NCI-H226 (cell line): ENCODE results near the gene ARAP1.
A peak's percentile ranks its signal among the peaks of the same experiment; 100 is the strongest.

ENCODE experiments used
- DNase-seq: peaks from one replicate; pipeline ENCODE4 v3.0.0-alpha.2; 2015

Gene ARAP1

DNA sequence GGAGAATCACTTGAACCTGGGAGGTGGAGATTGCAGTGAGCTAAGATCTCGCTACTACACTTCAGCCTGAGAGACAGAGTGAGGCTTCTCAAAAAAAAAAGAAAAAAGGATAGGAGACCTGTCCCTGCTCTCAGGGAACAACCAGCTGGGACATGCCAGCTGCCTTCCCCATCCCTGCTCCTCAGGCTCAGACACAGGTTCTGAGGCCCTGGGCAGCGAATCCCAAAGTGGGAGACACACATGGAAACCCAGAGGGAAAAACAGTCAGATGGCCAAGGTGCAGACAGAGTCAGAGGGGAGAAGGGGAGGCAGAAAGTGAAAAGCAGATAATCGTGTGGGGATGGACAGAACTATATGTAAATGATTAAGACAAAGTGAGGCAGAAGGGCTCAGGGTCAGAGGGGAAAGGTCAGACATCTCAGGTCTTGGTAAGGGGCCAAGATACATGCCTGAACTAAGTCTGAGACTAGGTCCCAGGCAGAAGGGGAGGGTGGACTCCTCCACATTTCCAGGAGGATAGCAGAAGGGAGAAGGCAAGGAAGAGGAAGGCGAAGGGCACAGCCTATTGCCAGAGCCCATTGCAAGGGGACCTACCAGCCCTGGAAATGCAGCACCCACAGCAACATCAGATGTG, 27.4 kb upstream of the ARAP1 start:
- no peak for DNase-seq

DNA sequence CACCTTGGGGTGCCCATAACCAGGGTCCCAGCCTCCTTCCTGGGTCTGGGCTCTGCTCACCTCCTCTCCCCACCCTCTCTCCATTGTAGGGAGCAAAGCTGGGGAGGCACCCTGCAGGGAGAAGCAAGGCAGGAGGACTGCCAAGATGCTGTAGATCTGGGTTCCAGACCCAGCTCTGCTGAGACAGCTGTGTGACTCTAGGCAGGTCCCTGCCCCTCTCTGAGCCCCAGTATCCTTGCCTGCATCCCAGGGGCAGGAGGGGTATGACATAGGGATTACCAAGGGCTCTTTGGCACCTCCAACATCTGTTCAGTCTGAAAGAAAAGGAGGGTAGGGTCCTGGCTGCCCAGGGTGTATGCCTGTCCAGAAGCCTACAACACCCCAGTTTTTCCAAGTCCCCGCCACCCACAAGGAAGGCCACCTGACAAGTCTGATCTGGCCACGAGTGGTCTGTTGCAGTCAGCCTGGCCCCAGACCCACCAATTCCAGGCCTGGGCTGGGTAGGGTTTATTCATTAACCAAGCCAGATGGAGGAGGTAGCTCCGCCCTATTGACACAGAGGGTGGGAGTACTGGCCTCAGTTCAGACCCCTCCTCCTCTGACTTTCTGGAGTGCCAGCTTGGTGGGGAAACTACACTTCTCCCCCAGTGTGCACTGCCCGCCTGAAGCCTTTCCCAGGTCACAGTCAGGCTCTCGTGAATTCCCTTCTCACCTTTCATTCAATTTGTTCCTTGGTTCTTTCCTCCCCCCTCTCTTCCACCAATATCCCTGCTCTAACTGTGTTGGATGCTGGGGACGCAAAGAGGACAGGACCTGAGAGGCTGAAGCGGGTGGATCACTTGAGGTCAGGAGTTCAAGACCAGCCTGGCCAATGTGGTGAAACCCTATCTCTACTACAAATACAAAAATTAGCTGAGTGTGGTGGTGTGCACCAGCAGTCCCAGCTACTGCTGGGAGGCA, 26.6 kb upstream of the ARAP1 start:
- no peak for DNase-seq

DNA sequence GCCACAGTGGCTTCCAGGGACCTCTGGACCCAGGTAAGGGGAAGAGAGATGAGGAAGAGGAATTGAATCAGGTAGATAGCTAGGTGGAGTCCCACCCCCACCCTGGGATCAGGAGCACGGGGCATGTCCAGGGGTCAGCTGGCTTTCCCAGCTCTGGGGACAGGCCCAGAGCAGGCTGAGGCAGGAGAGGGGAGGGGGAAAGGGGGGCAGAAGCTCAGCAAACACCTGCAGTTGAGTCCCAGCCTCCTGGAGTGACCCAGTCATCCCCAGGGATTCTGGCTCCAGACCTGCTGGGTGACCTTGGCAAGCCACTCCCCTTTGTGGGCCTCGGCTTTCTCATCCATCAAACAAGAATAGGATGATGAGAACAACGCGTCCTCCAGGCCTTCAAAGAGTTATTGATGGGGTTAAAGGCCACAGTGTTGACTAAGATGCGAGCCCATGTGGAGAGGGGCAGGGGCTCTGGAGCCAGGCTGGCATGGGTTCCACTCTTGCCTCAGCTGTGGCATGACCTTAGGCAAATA, 25.6 kb upstream of the ARAP1 start:
- DNase-seq = no peak

DNA sequence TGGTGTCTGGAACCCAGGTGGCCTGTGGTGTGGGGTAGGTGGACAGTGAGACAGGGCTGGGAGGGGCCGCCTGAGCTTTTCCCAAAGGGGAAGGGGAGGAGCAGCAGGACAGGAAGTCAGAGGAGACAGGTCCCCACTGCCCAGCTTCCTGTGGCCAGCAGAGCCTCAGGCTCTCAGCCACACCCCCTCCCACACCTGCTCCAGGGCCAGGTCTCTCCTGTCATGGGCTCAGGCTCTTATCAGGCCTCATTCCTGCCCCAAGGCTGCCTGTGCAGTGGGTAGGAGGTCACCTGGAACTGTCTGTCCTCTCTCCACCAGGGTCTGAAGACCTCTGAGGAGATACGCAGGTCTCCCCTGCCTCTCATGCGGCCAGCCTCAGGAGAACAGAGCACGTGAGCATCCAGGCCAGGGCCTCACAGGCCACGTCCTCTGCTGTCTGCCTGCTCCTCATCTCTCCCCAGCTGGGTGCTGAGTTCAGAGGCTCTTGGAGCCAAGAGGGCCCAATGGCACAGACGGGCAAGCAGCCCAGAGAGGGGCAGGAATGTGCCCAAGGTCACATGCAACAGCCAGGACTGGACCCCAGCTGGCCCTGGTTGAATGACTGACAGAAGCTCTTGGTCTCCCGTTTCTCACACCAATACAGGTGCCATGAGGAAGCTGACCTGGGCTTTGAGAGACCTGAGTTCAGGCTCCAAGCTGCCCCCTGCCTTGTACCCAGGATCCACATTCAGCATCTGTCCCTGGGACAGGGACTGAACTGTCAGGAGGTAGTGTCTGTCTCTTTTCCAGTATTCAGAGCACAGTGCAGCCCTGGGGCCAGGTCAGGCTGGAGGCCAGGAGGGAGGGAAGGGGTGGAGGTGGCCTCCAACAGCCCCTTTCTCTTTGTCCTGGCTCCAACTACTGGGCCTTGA, 24.9 kb upstream of the ARAP1 start:
- DNase-seq = no peak

DNA sequence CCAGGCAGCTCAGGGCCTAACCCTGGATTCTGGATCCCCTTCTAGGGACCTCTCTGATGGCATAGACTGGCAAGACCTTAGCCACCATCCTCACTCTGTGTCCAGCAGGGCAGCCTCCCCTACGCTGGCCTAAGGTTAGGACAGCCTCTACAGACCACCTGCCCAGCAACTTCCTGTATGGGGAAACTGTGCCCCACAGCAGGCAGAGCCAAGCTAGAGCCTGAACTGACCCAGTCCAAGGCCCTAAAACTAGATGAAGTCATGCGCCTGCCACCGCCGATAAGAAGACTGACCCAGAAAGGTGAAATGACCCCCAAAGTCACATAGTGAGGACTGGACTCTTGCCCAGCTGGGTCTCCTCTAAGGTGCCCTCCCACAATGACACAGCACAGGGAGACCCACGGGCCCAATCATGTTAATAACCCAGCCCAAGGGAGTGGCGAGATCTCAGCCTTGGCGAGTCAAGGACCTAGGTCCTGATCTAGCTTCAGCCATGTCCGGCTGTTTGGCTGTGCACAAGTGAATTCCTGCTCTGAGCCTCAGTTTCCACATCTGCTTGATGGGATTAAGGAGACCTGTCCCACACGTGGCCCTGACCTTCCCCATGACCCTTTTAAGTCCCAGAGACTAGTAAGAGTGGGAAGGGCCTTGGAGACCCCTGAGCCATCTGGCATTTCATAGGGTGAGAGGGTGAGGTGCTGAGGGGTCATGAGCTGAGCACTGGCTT, 24.1 kb upstream of the ARAP1 start:
- no peak for DNase-seq

DNA sequence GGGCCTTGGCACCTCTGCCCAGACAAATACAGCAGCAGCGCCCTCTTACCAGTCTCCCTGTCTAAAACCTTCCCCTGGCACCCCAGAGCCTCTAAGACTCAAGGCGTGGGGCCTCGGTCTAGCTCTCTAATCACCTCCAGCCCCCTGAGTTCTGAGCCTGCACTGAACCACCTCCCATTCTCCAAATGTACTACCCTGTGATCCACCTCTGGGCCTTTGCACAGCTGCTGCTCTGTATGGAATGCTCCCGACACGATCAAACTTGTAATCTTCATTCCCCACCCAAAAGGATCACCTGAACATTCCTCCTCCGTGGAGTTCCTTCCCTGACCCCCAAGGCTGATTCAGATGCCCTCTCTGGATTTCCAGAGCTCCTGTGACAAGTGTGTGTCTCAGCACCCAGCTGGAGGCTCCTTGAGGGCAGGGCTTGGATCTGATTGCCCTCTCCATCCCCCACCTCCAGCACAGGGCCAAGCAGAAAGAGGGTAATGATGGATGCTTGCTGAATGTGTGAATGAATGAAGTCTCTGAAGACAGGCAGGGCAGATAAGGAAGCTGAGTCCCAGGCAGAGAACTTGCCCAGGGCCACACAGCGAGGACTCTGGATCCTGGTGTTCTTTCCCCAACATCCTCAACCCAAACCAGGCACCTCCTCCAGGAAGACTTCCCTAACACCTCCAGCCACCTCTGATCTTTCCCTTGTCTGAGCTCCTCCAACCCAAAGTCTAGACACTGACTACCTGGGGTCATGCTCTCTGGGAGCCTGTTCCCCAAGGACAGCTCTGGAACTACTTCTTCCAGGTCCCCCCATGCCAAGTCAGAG, 23.3 kb upstream of the ARAP1 start:
- DNase-seq = no peak

DNA sequence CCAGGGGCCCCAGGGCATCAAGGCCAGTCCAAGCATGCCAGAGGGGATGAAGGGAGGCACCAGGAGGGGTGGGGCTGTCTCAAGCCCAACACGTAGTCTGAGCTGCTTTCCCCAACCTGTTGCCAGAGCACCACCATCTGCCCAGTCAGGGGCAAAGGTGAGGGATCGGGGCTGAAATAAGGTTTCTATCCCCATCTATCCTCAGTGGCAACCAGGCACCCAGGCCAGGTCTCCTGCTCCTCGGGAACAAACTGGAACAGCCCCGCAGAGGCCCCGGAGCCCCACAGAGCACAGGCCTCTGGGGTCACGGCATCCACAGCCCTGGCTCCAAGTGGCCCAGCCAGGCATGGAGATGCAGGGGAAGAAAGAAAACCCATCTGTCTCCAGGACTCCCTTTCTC, 22.3 kb upstream of the ARAP1 start:
- no peak for DNase-seq

DNA sequence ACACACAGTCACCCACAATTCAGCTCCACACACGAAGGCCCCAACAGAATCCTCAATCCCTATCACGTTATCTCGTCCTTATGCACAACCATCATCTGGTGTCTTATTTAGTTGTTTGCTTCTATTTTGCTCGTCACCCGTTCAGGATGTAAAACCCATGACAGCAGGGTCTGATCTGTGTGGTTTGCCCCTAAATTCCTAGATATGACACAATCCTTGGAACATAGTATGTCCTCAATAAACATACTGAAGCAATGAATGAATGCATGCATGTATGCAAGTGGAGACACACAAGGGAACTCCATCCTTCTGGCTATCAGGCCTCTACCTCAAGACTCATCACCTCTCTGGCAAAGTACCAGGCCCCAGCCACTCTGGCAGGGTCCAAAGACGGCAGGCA, 21.5 kb upstream of the ARAP1 start:
- DNase-seq = no peak

DNA sequence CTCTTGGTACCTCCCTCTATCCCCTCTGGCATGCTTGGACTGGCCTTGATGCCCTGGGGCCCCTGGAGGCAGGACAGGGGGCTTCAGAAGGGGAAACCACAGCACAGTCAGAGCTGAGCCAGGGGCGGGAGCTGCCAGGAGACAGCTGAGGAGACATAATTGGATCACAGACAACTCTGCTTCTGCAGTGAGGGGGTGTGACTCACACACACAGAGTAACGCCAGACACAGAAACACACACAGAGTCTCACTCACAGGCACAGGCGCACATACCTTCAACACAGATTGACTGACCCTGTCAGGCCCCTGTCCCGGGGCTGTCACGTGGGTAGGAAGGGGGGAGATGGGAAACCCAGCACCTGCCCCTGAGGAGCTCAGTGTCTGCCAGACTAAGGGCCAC, 21.1 kb upstream of the ARAP1 start:
- DNase-seq = peak; percentile 80

DNA sequence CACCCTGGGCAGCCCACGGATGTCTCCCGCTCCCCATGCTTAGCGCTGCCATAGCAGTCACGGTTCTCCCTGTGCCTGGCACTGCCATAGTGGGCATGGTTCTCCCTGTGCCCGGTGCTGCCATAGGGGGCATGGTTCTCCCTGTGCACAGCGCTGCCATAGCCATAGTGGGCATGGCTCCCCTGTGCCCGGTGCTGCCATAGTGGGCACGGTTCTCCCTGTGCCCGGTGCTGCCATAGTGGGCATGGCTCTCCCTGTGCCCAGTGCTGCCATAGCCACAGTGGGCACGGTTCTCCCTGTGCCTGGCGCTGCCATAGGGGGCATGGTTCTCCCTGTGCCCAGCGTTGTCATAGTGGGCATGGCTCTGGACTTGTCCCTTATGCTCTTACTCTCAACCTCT, 19.9 kb upstream of the ARAP1 start:
- DNase-seq = no peak

DNA sequence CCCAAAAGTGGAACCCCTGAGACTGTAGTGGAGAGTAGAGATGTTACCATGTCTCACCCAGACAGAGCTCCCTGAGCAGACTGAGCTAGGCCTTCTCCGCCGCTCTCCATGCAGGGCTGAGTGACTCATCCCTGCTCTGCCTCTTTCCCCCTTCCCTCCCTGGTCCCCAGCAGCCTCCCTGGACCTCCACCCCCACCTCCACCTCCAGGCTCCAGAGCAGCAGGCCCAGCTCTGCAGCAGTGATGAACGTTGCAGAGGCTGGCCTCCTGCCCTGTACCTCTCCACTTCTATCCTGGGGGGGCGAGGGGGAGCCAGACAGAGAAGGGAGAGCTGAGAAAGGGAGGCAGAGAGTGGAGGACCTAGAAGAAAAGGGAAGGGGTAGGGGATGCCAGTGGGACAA, 19.3 kb upstream of the ARAP1 start:
- DNase-seq = peak; percentile 33

DNA sequence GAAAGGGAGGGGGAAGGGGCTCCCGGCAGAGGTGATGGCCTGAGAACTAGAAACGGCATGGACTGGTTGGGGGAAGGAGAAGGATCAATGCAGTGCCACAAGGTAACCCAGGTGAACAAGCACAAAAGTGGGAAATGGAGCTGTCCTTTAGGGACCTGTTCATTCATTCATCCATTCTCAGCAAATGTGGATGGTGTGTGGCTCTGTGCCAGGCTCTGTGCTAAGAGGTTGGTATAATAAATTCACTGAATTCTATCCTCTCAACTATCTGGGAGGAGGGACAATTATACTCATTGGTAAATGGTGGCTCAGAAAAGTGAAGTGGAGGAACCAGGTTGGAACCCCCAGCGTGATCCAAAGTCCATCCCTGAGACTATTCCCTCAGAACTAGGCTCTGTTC, 18.6 kb upstream of the ARAP1 start:
- DNase-seq = no peak

DNA sequence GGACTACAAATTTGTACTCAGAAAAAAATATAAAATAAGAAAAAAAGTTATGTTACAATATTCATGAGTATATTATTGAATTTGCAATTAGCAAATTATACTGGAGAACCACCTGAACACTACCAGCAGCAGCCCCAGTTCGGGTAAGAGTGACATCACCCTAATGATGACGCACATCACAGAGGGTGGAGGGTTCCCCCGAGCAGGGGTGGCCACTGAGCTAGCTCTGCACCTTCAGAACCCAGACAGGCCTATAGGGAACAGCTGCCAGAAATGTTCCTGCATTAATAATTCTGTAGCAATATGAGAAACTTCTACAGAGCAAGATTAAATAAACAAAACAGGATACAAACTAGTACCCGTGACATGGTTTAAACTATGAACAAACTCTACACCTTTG, 17.5 kb upstream of the ARAP1 start:
- DNase-seq = no peak

DNA sequence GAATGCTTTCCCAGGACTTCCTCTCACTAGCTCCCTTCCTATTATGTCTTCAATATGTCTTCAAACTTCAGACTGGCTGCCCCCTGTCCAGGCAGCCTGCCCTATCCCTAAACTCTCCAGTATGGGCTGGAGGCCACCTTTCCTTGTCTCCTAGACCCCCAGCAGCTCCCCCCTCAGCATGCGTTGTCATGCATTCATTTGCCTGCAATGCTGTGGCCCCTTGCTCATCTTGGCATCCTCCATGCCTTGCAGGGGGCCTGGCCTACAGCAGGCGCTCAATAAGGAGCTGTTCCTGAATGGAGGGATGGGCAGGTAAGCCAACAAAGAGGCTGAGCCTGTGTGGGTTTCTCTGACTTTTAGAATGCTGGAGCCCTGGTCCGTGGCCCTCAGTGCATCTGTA, 16.4 kb upstream of the ARAP1 start:
- DNase-seq = no peak

DNA sequence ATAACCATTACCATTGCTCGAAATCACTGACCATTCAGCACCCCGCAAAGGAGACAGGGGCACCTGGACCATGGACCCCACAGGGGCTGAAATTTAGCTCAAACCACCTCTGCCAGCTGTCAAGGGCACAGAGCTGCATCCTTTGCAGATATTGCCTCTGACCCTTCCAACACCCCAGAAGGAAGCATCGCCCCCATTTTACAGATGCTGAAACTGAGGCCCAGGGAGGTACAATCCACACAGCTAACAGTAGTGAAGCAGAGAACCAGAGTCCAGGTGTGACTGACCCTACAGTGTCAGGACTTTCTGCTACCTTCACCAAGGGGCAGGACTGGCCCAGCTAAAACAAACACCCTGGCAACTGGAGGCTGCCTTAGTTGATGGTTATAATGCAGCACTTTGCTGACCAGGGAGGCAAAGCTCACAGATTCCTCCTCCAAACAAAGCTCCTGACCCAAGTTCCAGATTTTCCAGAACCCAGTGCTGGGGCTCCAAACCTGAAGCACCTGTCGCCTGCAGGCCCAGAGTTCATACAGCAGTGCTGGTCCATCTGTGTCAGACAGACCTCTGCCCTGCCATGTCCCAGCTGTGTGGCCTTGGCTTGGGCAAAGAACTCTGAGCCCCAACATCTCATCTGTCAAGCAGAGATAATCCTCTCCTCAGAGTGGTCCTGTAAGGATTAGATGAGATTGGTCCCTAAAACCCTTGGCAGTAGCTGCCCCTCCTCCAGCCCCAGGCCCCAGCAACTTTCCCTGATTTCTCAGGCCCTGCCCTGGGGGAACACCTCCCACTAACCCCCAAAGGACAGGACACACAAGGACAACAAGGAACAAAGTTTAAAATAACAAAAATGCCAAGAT, 15.2 kb upstream of the ARAP1 start:
- DNase-seq = no peak

DNA sequence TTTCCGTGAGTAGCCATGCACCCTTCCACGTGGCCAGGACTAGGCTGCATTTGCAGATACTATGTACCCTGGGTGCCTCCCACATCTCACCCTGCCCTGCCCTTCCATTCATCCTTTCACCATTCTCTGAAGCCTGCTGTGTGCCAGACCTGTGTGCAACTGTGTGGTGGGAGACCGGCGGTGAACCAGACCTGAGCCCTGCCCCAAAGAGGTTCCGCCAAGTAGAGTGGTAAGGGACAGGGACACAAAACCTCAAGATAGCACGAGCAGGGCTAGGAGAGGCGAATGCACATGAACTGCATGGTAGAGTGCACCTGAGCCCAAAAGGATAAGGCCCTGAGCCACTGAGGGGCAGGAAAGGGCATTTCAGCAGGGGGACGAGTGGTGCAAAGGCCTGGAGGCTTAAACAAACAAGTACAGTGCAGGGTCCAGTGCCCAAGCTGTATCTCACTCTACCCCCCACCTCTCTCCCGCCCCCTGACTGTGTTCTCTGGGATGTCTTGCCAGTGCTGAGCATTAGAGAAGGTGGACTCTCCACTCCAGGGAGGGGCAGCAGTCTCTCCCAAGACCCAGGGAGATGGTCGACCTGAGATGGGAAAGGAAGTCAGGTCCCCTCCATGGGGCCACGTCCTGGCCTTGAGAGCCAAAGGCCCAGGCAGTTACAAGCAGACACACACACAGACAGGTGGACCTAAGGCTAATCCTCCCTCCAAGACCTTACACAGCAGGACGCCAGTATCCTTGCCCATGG, 14.1 kb upstream of the ARAP1 start:
- no peak for DNase-seq

DNA sequence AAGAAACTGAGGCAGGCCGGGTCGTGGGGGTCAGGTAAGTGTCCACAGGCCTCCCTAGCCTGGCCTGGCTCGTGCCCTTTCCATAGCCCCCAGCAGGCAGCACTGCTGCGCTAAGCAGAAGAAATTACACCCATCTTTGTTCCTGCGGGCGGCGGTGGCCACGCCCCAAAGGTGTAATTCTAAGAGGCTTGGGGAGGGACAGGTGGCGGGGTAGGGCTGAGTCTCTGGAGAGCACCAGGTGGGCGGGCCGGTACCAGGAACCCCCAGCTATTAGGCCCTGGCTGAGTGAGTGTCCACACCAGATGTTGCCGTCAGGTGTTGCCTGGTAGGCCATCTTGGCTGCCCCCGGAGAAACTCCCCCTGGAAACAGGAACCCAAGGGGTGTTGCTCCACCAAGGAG, 12.3 kb upstream of the ARAP1 start:
- DNase-seq = no peak

DNA sequence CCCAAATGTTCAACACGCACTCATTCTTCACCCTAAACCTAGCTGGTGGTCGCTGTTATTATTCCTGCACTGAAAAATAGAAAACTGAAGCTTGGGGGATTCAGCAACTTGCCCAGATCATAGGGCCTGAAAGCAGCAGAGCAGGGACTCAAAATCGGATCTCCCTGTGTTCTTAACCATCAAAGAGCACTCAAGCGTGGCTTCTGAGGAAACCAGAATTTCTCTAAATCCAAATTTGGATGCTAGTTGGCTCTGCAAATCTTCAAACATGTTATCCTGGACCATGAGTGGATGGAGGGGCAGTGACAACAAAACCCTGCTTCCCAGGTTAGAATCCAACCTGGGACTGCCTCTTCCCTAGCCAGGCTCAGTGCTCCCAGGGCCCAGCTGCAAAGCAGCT, 11.6 kb upstream of the ARAP1 start:
- no peak for DNase-seq

DNA sequence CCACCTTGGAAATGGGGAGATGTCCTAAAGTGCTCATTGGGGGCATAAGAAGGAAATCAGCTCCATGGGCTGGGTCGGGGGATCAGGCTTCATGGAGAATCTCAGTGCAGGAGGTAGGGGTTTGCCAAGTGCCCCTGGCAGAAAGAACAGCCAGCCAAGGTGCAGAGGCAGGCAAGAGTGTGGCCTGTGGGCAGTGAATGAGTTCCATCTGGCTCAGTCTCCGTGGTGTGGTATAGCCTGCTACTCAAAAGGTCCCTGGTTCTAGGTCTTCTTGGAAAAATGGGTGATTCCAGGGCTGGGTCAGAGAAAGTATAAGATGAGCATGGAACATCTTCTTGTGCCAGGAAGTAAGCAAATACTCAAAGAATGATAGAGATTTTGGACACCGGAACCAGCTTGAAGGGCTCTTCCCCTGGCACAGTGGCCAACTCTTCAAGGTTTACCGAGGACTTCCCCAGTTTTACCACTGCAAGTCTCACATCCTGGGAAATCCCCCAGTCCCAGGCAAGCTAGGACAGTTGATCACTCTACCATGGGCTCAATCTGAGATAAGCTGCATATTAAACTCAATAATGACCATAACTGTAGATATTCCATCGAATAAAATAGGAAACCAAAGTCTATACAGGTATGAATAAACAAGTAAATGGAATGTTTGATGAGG, 10.6 kb upstream of the ARAP1 start:
- DNase-seq = no peak
